ENCODE measurements around the gene MRM3.

GRCh38 chr17:745406-745805 is 36.7 kb upstream of the MRM3 start:
- TF ChIP-seq CTCF (IDR thresholded peaks at IDR 0.05; ENCODE audit: low read length) (no peak), EZH2 (IDR thresholded peaks at IDR 0.05; ENCODE audit: borderline replicate concordance, low read length) (no peak)

Data from OCI-LY1 (cell line).